Measurements from ENCODE around the gene AGAP3. TPM values are rescaled to one million over a fixed set of nuclear protein-coding genes. Genes with fewer than 3 reads are reported as not detected.
A peak's percentile ranks its signal among the peaks of the same experiment; 100 is the strongest.

The AGAP3 gene
- total RNA-seq, 1 donor from 2014 or later, result 99.7 TPM

GRCh38 chr7:151087245-151088018 lies 1.2 kb downstream of the AGAP3 start:
- no peak for DNase-seq (ENCODE audit: extremely low read depth, low read depth, low spot score)

- no peak for DNase-seq (ENCODE audit: extremely low read depth, low read depth, low spot score)
Measured at GRCh38 chr7:151088019-151088855, 2.0 kb downstream of the AGAP3 start.

- peak; percentile 92 for DNase-seq (ENCODE audit: extremely low read depth, low read depth, low spot score)
Measured at GRCh38 chr7:151088856-151089699, 2.8 kb downstream of the AGAP3 start.

GRCh38 chr7:151089893-151090730 lies 3.8 kb downstream of the AGAP3 start:
- no peak for DNase-seq (ENCODE audit: extremely low read depth, low read depth, low spot score)

GRCh38 chr7:151091003-151091402 lies 4.7 kb downstream of the AGAP3 start:
- DNase-seq (ENCODE audit: extremely low read depth, low read depth, low spot score), result no peak

- DNase-seq (ENCODE audit: extremely low read depth, low read depth, low spot score), result no peak
Measured at GRCh38 chr7:151091431-151091830, 5.2 kb downstream of the AGAP3 start.

- no peak for DNase-seq (ENCODE audit: extremely low read depth, low read depth, low spot score)
Measured at GRCh38 chr7:151091988-151092387, 5.7 kb downstream of the AGAP3 start.

GRCh38 chr7:151093748-151094147 lies 7.5 kb downstream of the AGAP3 start:
- DNase-seq (ENCODE audit: extremely low read depth, low read depth, low spot score), result no peak

- no peak for DNase-seq (ENCODE audit: extremely low read depth, low read depth, low spot score)
Measured at GRCh38 chr7:151094675-151095074, 8.4 kb downstream of the AGAP3 start.

- DNase-seq (ENCODE audit: extremely low read depth, low read depth, low spot score), result no peak
Measured at GRCh38 chr7:151095123-151095797, 9.0 kb downstream of the AGAP3 start.

- DNase-seq (ENCODE audit: extremely low read depth, low read depth, low spot score), result no peak
Measured at GRCh38 chr7:151095828-151096475, 9.7 kb downstream of the AGAP3 start.

GRCh38 chr7:151099486-151100211 lies 13.4 kb downstream of the AGAP3 start:
- DNase-seq (ENCODE audit: extremely low read depth, low read depth, low spot score), result no peak

GRCh38 chr7:151100921-151101320 lies 14.6 kb downstream of the AGAP3 start:
- DNase-seq (ENCODE audit: extremely low read depth, low read depth, low spot score), result no peak

GRCh38 chr7:151101621-151102396 lies 15.5 kb downstream of the AGAP3 start:
- no peak for DNase-seq (ENCODE audit: extremely low read depth, low read depth, low spot score)

GRCh38 chr7:151102991-151103390 lies 16.7 kb downstream of the AGAP3 start:
- DNase-seq (ENCODE audit: extremely low read depth, low read depth, low spot score), result no peak

GRCh38 chr7:151103973-151104372 lies 17.7 kb downstream of the AGAP3 start:
- no peak for DNase-seq (ENCODE audit: extremely low read depth, low read depth, low spot score)

- no peak for DNase-seq (ENCODE audit: extremely low read depth, low read depth, low spot score)
Measured at GRCh38 chr7:151104411-151105235, 18.3 kb downstream of the AGAP3 start.
